Measurements from ENCODE around the gene TMEM108.

GRCh38 chr3:133367956-133368355, 329.8 kb downstream of the TMEM108 start:
- TF ChIP-seq POLR2A (IDR thresholded peaks at IDR 0.05): no peak
- TF ChIP-seq CTCF (IDR thresholded peaks at IDR 0.05): no peak
